Measurements from ENCODE around the gene MYH9. TPM values are rescaled to one million over a fixed set of nuclear protein-coding genes. Genes with fewer than 3 reads are reported as not detected.

The MYH9 gene
- total and polyA plus RNA-seq, 10 donors, result 59.8 to 1,376 (median 711) TPM

- TF ChIP-seq POLR2A (IDR thresholded peaks at IDR 0.05) (no peak), POLR2AphosphoS5 (IDR thresholded peaks at IDR 0.05) (no peak), CTCF (IDR thresholded peaks at IDR 0.05 in 8 of 11, conservative IDR thresholded peaks at IDR 0.05 in 3 of 11) (no peak)
- DNase-seq, result no peak
- H3K9me3 ChIP-seq, result no peaks in the 10 kb centered on the region
- no peaks in the 10 kb centered on the region for H3K27me3 ChIP-seq (replicated peaks in 1 of 7)
- intact Hi-C loops (cut with DNase I; ENCODE audit: low total_unique reads), result no loop called here
- H3K4me1 ChIP-seq, result peaks cover 93 to 100% (median 100%) of the 10 kb centered on the region in 6 donors
- peak overlapping the region in 4 of 8 donors; percentile 89 to 100 (median 98) for H3K27ac ChIP-seq
- H3K4me3 ChIP-seq, result peak overlapping the region in 1 of 8 donors; percentile 41
- WGBS, 5 donors, result 73 to 82% (median 79%) methylated on average over 3 of the region's 3 CpGs
- H3K36me3 ChIP-seq, result peaks cover 0 to 53% (median 3%) of the 10 kb centered on the region in 6 donors
Observed at GRCh38 chr22:36360011-36360410, 27.8 kb downstream of the MYH9 start.

- Histone ChIP-seq H3K9me3 (no peaks in the 10 kb centered on the region), H3K4me1 (peaks cover 89 to 100% (median 99%) of the 10 kb centered on the region in 6 donors), H3K27me3 (replicated peaks in 1 of 7) (no peaks in the 10 kb centered on the region), H3K4me3 (peak overlapping the region in 1 of 8 donors; percentile 41), H3K36me3 (peaks cover 0 to 53% (median 3%) of the 10 kb centered on the region in 6 donors), H3K27ac (peak overlapping the region; percentile 7 to 100 (median 88))
- intact Hi-C loops (cut with DNase I; ENCODE audit: low total_unique reads), result no loop called here
- DNase-seq, result no peak
- 54 to 73% (median 63%) methylated on average over 3 of the region's 3 CpGs for WGBS, 5 donors
- TF ChIP-seq CTCF (IDR thresholded peaks at IDR 0.05 in 8 of 11, conservative IDR thresholded peaks at IDR 0.05 in 3 of 11), result no peak
Observed at GRCh38 chr22:36359470-36359996, 28.2 kb downstream of the MYH9 start.

GRCh38 chr22:36358533-36359469 is 29.0 kb downstream of the MYH9 start:
- H3K4me3 ChIP-seq, result peak overlapping the region in 1 of 8 donors; percentile 41
- peaks cover 89 to 100% (median 99%) of the 10 kb centered on the region in 6 donors for H3K4me1 ChIP-seq
- no peaks in the 10 kb centered on the region for H3K9me3 ChIP-seq
- no peaks in the 10 kb centered on the region for H3K27me3 ChIP-seq (replicated peaks in 1 of 7)
- peak overlapping the region; percentile 7 to 100 (median 88) for H3K27ac ChIP-seq
- DNase-seq, result no peak
- 49 to 56% (median 53%) methylated on average over 9 of the region's 9 CpGs for WGBS, 5 donors
- H3K36me3 ChIP-seq, result peaks cover 0 to 51% (median 3%) of the 10 kb centered on the region in 6 donors
- TF ChIP-seq CTCF (IDR thresholded peaks at IDR 0.05 in 8 of 11, conservative IDR thresholded peaks at IDR 0.05 in 3 of 11), result no peak
- TF ChIP-seq POLR2AphosphoS5 (IDR thresholded peaks at IDR 0.05), result peak; percentile 40 to 49 (median 49)
- no peak for TF ChIP-seq POLR2A (IDR thresholded peaks at IDR 0.05)
- intact Hi-C loops (cut with DNase I; ENCODE audit: low total_unique reads), result no loop called here

Measured in spleen (tissue), 11 donors.